ENCODE measurements around the gene NDUFS1.
"Not testable (repeated sequence)": the region's sequence is repeated elsewhere in the genome, so short reads cannot be mapped to it uniquely, and the experiment has no call there.

NDUFS1 gene

GRCh38 chr2:206082298-206082843, 76.9 kb downstream of the NDUFS1 start:
- TF ChIP-seq CTCF (conservative IDR thresholded peaks at IDR 0.05; ENCODE audit: control insufficient read depth, insufficient read depth, low read depth, low read length): no peak
- H3K4me3 ChIP-seq (ENCODE audit: control insufficient read depth, low read depth, low read length): no peak overlapping the region
- no peak for DNase-seq (ENCODE audit: low read depth)

GRCh38 chr2:206080927-206081326, 78.3 kb downstream of the NDUFS1 start:
- DNase-seq (ENCODE audit: low read depth): no peak
- TF ChIP-seq CTCF (conservative IDR thresholded peaks at IDR 0.05; ENCODE audit: control insufficient read depth, insufficient read depth, low read depth, low read length): no peak
- no peak overlapping the region for H3K4me3 ChIP-seq (ENCODE audit: control insufficient read depth, low read depth, low read length)

DNA sequence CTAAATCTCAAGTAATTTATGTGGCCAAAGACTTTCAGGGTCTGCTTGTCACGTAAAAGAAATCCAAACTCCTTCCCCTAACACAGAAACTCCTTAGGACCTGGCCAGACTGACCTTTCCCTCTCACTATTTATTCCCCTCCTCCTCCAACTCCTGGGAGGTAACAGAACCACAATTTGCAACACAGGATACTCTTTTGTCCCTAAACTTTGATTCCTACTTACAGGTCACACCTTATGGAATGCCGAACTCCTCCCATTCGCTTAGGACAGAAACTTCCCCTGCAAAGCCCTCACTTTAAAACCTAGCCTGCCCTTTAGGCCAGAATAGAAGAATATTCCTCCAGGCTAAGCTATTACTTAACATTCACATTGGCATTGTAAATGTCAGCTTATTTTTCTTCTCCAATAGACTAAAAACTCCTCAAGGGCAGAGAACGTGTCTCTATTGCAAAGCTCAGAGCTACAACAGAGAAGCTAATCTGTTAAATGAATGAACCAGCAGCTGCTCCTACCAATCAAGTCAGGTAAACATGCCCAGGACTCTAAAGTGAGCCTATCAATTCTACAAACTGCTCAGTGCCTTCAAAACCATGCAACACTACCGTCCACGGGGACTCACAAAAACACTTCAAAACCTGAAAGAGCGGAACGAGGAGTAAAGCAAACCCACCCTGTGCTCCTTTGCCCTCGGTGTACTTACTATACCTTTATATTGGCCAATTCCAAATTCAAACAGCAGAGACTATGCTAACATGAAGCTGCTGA, 79.4 kb downstream of the NDUFS1 start:
- DNase-seq (ENCODE audit: low read depth): no peak
- TF ChIP-seq CTCF (conservative IDR thresholded peaks at IDR 0.05; ENCODE audit: control insufficient read depth, insufficient read depth, low read depth, low read length): no peak
- H3K4me3 ChIP-seq (ENCODE audit: control insufficient read depth, low read depth, low read length): no peak overlapping the region

DNA sequence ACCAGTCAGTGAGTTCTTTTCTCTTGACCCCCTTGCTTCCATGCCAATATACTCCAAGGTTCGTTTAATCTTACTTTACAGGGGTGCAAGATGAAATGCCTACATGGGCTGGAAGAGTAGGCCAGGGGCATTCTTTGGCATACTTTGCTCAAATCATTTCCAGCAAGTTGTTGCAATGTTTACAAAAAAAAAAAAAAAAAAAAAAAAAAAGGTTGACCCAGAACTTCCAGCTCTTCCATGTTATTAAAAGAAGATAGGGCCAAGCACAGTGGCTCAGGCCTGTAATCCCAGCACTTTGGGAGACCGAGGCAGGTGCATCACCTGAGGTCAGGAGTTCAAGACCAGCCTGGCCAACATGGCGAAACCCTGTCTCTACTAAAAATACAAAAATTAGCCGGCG, 81.4 kb downstream of the NDUFS1 start:
- not testable (repeated sequence) for DNase-seq (ENCODE audit: low read depth); H3K4me3 ChIP-seq (ENCODE audit: control insufficient read depth, low read depth, low read length)

- no peak overlapping the region for H3K4me3 ChIP-seq (ENCODE audit: control insufficient read depth, low read depth, low read length)
- DNase-seq (ENCODE audit: low read depth): no peak
- no peak for TF ChIP-seq CTCF (conservative IDR thresholded peaks at IDR 0.05; ENCODE audit: control insufficient read depth, insufficient read depth, low read depth, low read length)
Measured at GRCh38 chr2:206075113-206075512, 84.1 kb downstream of the NDUFS1 start.

DNA sequence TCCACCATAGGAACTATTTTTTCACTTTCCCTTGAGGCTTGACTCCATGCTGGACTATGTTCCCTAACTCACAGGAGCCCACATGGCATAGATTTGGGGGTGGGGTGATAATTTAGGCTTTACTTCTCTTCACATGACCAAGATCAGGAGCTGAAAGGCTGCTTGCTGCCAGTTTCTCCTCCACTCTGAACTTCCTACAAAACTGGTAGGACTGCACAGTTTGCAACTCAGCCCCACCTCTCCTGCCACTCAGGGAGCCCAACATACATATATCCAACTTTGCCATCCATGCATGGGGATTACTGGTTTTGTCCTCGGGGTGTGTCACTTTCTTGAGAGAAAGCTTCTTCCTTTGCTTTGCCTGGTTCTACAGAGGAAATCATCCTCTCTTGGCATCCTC, 87.4 kb downstream of the NDUFS1 start:
- no peak overlapping the region for H3K4me3 ChIP-seq (ENCODE audit: control insufficient read depth, low read depth, low read length)
- no peak for TF ChIP-seq CTCF (conservative IDR thresholded peaks at IDR 0.05; ENCODE audit: control insufficient read depth, insufficient read depth, low read depth, low read length)
- no peak for DNase-seq (ENCODE audit: low read depth)

GRCh38 chr2:206069417-206069816, 89.8 kb downstream of the NDUFS1 start:
- no peak for DNase-seq (ENCODE audit: low read depth)
- no peak for TF ChIP-seq CTCF (conservative IDR thresholded peaks at IDR 0.05; ENCODE audit: control insufficient read depth, insufficient read depth, low read depth, low read length)

More at GRCh38 chr2:206069417-206069816, 89.8 kb downstream of the NDUFS1 start:
- no peak overlapping the region for H3K4me3 ChIP-seq (ENCODE audit: control insufficient read depth, low read depth, low read length)
